GM18499 (cell line): ENCODE results near the gene DGCR6L.
"Not testable (repeated sequence)": the region's sequence is repeated elsewhere in the genome, so short reads cannot be mapped to it uniquely, and the experiment has no call there.

Source experiments
- ATAC-seq: cut with Tn5 transposase; IDR thresholded peaks from one replicate; pipeline ENCODE4 v1.9.1; 2021; ENCODE audit warnings: moderate number of reproducible peaks; ENCODE audit not compliant: insufficient read depth, unreplicated experiment

DGCR6L gene

GRCh38 chr22:20319745-20320658 is at the start of gene DGCR6L:
Gene DGCR6L (minus strand): TSS chr22:20320060. CDS start chr22:20319988, 72 bp downstream.
- no peak for ATAC-seq

GRCh38 chr22:20368875-20369274 is 49.0 kb upstream of the DGCR6L start:
- not testable (repeated sequence) for ATAC-seq

- not testable (repeated sequence) for ATAC-seq
Observed at GRCh38 chr22:20366841-20367240, 47.0 kb upstream of the DGCR6L start.

GRCh38 chr22:20364335-20365260 is 44.7 kb upstream of the DGCR6L start:
- not testable (repeated sequence) for ATAC-seq

- ATAC-seq: not testable (repeated sequence)
Observed at GRCh38 chr22:20362403-20362802, 42.5 kb upstream of the DGCR6L start.

GRCh38 chr22:20361752-20362229 is 41.9 kb upstream of the DGCR6L start:
- not testable (repeated sequence) for ATAC-seq

- ATAC-seq: not testable (repeated sequence)
Observed at GRCh38 chr22:20360866-20361751, 41.2 kb upstream of the DGCR6L start.

- ATAC-seq: not testable (repeated sequence)
Observed at GRCh38 chr22:20360261-20360660, 40.4 kb upstream of the DGCR6L start.

- not testable (repeated sequence) for ATAC-seq
Observed at GRCh38 chr22:20358503-20359239, 38.8 kb upstream of the DGCR6L start.

GRCh38 chr22:20357967-20358366 is 38.1 kb upstream of the DGCR6L start:
- not testable (repeated sequence) for ATAC-seq

- ATAC-seq: not testable (repeated sequence)
Observed at GRCh38 chr22:20356906-20357305, 37.0 kb upstream of the DGCR6L start.

GRCh38 chr22:20355939-20356636 is 36.2 kb upstream of the DGCR6L start:
- ATAC-seq: not testable (repeated sequence)

GRCh38 chr22:20354238-20354975 is 34.5 kb upstream of the DGCR6L start:
- ATAC-seq: no peak

GRCh38 chr22:20352536-20352935 is 32.7 kb upstream of the DGCR6L start:
- ATAC-seq: not testable (repeated sequence)

- not testable (repeated sequence) for ATAC-seq
Observed at GRCh38 chr22:20346553-20346952, 26.7 kb upstream of the DGCR6L start.

- not testable (repeated sequence) for ATAC-seq
Observed at GRCh38 chr22:20338291-20338690, 18.4 kb upstream of the DGCR6L start.

- ATAC-seq: not testable (repeated sequence)
Observed at GRCh38 chr22:20337807-20338206, 17.9 kb upstream of the DGCR6L start.

- ATAC-seq: not testable (repeated sequence)
Observed at GRCh38 chr22:20336561-20336960, 16.7 kb upstream of the DGCR6L start.
